NCI-H1436 (cell line): Measurements from ENCODE around the gene KERA.

Experiments used
- DNase-seq: peaks from one replicate; lab custom pipeline; 2025; lab: John Stamatoyannopoulos, UW

The KERA gene

DNA sequence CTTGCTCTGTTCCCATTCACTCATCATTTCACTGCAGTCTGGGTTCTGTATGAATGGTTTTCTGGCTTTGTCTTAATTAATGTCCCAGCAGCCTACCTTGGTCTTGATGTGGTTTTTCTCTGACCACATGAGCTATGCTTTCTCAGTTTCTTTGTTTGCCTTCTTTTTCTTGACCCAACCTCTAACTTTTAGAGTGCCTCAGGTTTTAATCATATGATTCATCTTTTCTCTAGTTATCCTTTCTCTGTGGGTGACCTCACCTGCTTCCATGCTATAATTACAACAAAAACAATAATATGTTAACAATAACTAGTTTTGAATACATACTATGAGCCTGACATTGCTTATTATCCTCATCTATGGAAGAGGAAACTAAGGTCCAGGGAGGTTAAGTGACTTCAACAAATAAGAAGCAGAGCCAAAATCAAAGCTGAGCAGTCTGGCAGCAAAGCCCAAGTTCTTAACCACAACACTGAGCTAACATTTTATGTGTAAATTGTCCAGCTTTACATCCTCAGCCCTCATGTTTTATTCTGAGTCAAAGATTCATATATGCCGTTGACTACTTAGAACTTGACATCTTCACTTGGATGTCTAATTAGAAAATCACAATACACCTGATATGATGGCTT, 48.4 kb downstream of the KERA start:
- DNase-seq: no peak

DNA sequence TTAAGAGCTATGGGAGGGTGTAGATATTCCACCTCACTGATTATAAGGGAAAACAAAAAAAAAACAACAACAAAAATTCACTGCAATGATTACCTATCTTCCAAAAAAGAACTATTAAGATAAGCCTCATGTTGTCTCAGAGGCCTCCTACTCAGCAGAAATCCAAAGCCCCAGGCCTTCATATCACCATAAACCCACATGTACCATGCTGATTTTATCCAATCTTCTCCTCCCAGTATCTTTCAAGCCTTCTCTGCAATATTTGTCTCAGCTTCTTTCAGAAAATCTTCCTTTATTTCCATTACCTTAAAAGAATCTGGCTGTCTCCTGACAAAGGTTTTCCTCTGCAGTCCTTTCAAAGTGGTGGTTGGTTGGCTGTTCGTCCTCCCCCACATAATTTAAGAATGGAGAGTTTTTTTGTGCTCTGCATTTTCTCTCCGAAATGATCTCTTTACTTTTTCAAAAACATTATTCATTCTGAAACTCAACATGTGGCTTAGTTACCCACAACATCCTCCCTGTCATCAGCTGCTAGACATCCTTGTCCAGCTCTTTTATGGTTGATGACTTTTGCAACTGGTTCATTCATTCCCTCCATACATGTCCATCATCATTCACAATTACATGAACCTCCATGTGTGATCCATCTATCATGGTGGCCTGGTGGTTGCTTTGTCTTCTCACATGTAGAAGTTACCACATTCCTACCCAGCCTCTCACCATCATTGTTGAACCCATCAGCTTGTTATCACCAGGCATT, 50.1 kb downstream of the KERA start:
- no peak for DNase-seq

DNA sequence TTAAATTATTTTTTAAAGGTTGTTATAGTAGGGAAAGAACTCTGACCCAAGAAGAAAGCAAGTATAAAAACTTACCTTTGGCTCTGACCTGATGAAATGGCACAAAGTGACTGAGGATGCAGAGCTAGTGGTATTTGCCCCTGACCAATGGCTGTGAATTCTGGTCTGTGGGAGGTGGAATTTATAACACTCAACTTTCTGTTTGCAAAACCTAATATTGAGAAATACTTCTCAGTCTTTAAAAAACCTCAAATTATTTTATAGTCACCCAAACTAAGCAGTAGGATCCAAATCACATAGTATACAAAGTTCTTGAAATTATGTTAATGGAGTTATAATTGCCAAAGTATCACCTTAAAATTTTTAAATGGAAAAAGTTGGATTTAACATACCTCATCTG, 53.0 kb downstream of the KERA start, which contains the start of gene EPYC:
TSS of gene EPYC (minus strand) at position 101 of the 400 bp plus-strand sequence. CDS start 2,407 bp downstream, outside the sequence.
- DNase-seq: no peak

DNA sequence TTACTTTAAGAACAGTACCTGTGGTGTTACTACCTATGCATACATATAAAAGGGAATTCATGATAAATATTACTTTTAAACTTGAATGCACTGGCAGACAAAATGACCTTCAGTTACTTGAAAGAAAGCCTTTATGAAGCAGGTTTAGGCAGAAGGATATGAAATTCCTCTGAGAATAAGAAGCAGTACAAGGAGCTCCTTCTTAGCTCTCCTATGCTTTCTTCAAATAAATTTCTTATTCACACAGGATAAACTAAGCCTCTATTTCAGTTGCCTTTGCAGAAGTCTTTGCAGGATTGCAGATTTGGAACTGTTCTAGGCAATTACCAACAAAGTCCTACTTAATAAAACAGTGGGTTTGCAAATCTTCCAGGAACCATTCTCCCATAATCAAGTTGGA, 54.1 kb downstream of the KERA start:
- no peak for DNase-seq

DNA sequence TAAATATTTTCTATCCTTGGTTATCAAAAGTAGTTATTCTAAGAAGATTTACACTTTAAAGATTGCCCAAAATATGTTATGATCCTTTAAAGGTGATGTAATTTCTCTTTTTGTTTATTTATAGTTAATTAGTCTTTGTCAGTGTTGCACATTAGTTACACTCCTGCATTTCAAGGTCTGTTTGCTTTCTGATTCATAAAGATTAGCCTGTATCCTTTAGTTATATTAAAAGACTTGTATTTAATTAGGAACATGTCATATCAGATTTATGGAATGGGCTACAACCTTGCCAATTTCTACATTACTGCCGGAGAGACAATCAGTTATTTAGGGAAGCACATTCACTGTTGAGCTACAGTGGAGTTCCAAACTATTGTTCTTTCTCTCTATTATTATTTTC, 56.5 kb downstream of the KERA start:
- no peak for DNase-seq
